Measurements from ENCODE around the gene CDPF1.

DNA sequence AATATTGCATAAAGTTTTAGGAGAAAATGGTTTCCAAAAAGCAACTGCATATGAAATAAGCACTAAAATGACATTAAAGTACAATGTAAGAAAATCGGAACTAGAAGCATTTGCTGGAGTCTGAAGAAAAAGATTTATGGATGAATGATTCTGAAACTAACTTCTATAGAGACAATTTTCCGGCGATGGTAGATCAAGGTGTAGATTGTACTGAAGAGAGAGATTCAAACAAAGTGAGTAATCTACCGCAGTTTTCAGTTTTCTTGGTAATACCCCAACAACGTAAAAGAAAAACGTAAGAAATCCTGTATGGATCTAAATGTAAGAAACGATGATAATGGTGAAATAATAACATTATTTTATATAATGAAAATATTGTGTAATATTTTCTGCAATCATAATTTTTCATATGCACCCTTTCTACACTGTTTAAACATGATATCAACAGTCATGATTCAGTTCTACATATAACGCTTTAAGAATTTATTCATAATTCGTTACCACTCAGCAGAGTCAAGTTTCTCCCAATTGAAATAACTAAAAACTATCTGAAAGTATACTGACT, 1.8 kb upstream of the CDPF1 start:
- TF ChIP-seq CTCF (conservative IDR thresholded peaks at IDR 0.05; ENCODE audit: low read length) (no peak), EZH2phosphoT487 (IDR thresholded peaks at IDR 0.05; ENCODE audit: borderline replicate concordance, low read depth, low read length) (no peak)

Measured in OCI-LY7 (cell line).